Pancreas (tissue), 10 donors: ENCODE results near the gene GOLPH3. TPM values are rescaled to one million over a fixed set of nuclear protein-coding genes. Genes with fewer than 3 reads are reported as not detected.
A peak's percentile ranks its signal among the peaks of the same experiment; 100 is the strongest.
"Not testable (repeated sequence)": the region's sequence is repeated elsewhere in the genome, so short reads cannot be mapped to it uniquely, and the experiment has no call there.

Experiments used
- ATAC-seq, 4 donors: fragments of 200-7000 bp; cut with Tn5 transposase; one replicate each; pipeline versions ENCODE4 v1.8.0 to v1.9.1; 2020; ENCODE audit warnings: mild to moderate bottlenecking in 4 of 4, moderate library complexity in 4 of 4
- DNase-seq, 6 donors: peaks; one replicate each; pipeline ENCODE4 v3.0.0-alpha.2; 2020
- FAIRE-seq: peaks from 2 replicates; lab custom pipeline; 2012; peaks lifted over from hg19 to GRCh38; lab: Jason Lieb, UNC
- H3K27ac ChIP-seq, 4 donors: fragments of 200-600 bp; sonication (generic); 1 replicate in 3 of 4; 2 replicates in 1 of 4; pipeline versions ENCODE4 v1.5.0 to v1.8.0; 2020
- H3K27me3 ChIP-seq, 4 donors: fragments of 200-600 bp; one replicate each; pipeline ENCODE4 v1.8.0; 2021
- H3K36me3 ChIP-seq, 3 donors: fragments of 200-600 bp; sonication (generic) in 1 of 3; one replicate each; pipeline versions ENCODE4 v1.5.0 to v1.8.0; 2020 to 2021
- H3K4me1 ChIP-seq, 3 donors: fragments of 200-600 bp; one replicate each; pipeline ENCODE4 v1.8.0; 2021
- H3K4me3 ChIP-seq, 4 donors: fragments of 200-600 bp; sonication (generic) in 2 of 4; one replicate each; pipeline versions ENCODE4 v1.5.0 to v1.8.0; 2020 to 2021
- H3K9me3 ChIP-seq, 4 donors: fragments of 200-600 bp; one replicate each; pipeline ENCODE4 v1.8.0; 2021
- CTCF ChIP-seq, 4 donors: fragments of 200-600 bp; sonication (generic) in 3 of 4; IDR thresholded peaks; one replicate each; pipeline versions ENCODE4 v1.5.0 to v1.8.0; 2021; ENCODE audit warnings: antibody characterized with exemption in 4 of 4
- WGBS, 2 donors: extraction: QIAGEN DNeasy Blood & Tissue Kit; methylation state at CpG; one replicate each; pipeline ENCODE4 v1.1.7; 2013; 5-methylcytosine and 5-hydroxymethylcytosine counted together
- intact Hi-C, 3 donors: fragments of 100-400 bp; cut with DNase I; formaldehyde crosslinking; loops; one replicate each; pipeline versions ENCODE4 v1.11.1 to v1.14.2; 2022
- polyA plus RNA-seq, 2 donors: library from polyadenylated mRNA; stranded (reverse); fragments of 200-250 nt; gene quantifications; one replicate each; pipeline ENCODE4 v1.2.3, GENCODE V29; 2013
- total RNA-seq, 6 donors: library from RNA; stranded (reverse); fragmentation: NEBNext Ultra II Directional in 4 of 6; extraction: Animal tissue kit (Norgen Biotek cat#: 25700) in 4 of 6; gene quantifications; one replicate each; pipeline versions ENCODE4 v1.2.1 to v1.2.4, GENCODE V29; 2021 to 2023
- donor health status: healthy with polysubstance abuse.
- donor health status: DM: no; HTN: no; CAD: no; lungs with moderate emphysema.
- donor health status: DM: no; HTN: no; CAD: no.
- donor health status: control.
- donor health status: control.
- donor health status: Bipolar disorder and iron deficiency.
- donor health status: DM: yes; HTN: yes; CAD: no.
- donor health status: DM: no; HTN: no; CAD: no.
- donor health status: DM: no; HTN: no; CAD: no.
- donor health status: DM: yes; HTN: yes; CAD: no.

The GOLPH3 gene
- total and polyA plus RNA-seq, 8 donors: 19.9 to 67.0 (median 45.0) TPM

GRCh38 chr5:32182463-32183063, 8.4 kb upstream of the GOLPH3 start:
- WGBS, 2 donors: 85% methylated on average over 5 of the region's 5 CpGs
- no peak for TF ChIP-seq CTCF (IDR thresholded peaks at IDR 0.05)
- FAIRE-seq (no peak), DNase-seq (no peak), ATAC-seq (no peak)
- Histone ChIP-seq H3K4me1 (no peaks in the 10 kb centered on the region), H3K27ac (no peak overlapping the region), H3K4me3 (no peak overlapping the region), H3K9me3 (no peaks in the 10 kb centered on the region), H3K36me3 (no peaks in the 10 kb centered on the region), H3K27me3 (no peaks in the 10 kb centered on the region)
- intact Hi-C loops: no loop called here

- H3K27ac ChIP-seq: peak overlapping the region; percentile 99 to 100 (median 100)
- no peak for TF ChIP-seq CTCF (IDR thresholded peaks at IDR 0.05)
- FAIRE-seq: no peak
- peak; percentile 63 to 78 (median 68) for ATAC-seq
- no peaks in the 10 kb centered on the region for H3K9me3 ChIP-seq
- 0 to 1% methylated on average over 42 to 74 of the region's 74 CpGs for WGBS, 2 donors
- peaks cover 12 to 31% (median 20%) of the 10 kb centered on the region in 3 donors for H3K4me1 ChIP-seq
- no peaks in the 10 kb centered on the region for H3K27me3 ChIP-seq
- intact Hi-C loops: no loop called here
- peak; percentile 72 to 87 (median 79) for DNase-seq
- H3K4me3 ChIP-seq: peak overlapping the region; percentile 54 to 96 (median 90)
- peaks cover 0 to 8% (median 0%) of the 10 kb centered on the region in 3 donors for H3K36me3 ChIP-seq
Observed at GRCh38 chr5:32173267-32174010, 680 bp downstream of the GOLPH3 start.

GRCh38 chr5:32172923-32173266, 1.2 kb downstream of the GOLPH3 start:
- FAIRE-seq: no peak
- H3K36me3 ChIP-seq: peaks cover 0 to 8% (median 0%) of the 10 kb centered on the region in 3 donors
- WGBS, 2 donors: 0% methylated on average over 4 of the region's 4 CpGs
- peaks cover 12 to 36% (median 20%) of the 10 kb centered on the region in 3 donors for H3K4me1 ChIP-seq
- TF ChIP-seq CTCF (IDR thresholded peaks at IDR 0.05): no peak
- ATAC-seq: no peak
- intact Hi-C loops: no loop called here
- DNase-seq: no peak
- peak overlapping the region; percentile 54 to 96 (median 90) for H3K4me3 ChIP-seq
- peak overlapping the region; percentile 99 to 100 (median 100) for H3K27ac ChIP-seq
- H3K27me3 ChIP-seq: no peaks in the 10 kb centered on the region
- no peaks in the 10 kb centered on the region for H3K9me3 ChIP-seq

GRCh38 chr5:32172186-32172911, 1.8 kb downstream of the GOLPH3 start:
- intact Hi-C loops, FAIRE-seq: not testable (repeated sequence)
- ATAC-seq: peak in 1 of 4 donors; percentile 0

More at GRCh38 chr5:32172186-32172911, 1.8 kb downstream of the GOLPH3 start:
- not testable (repeated sequence) for H3K27me3 ChIP-seq, H3K9me3 ChIP-seq
- H3K27ac ChIP-seq: peak overlapping the region; percentile 99 to 100 (median 100)
- 2% methylated on average over 34 of the region's 34 CpGs for WGBS, 2 donors
- H3K4me1 ChIP-seq: peaks cover 12 to 40% (median 20%) of the 10 kb centered on the region in 3 donors
- H3K36me3 ChIP-seq: peaks cover 0 to 12% (median 0%) of the 10 kb centered on the region in 3 donors
- peak in 2 of 6 donors; percentile 23 to 33 for DNase-seq
- H3K4me3 ChIP-seq: peak overlapping the region; percentile 54 to 96 (median 90)
